GM19193 (cell line): Measurements from ENCODE around the gene MLLT6.

Experiments used
- POLR2A ChIP-seq: IDR thresholded peaks from 4 replicates; pipeline ENCODE4 v1.6.1; 2011; ENCODE audit not compliant: insufficient read depth, insufficient read length; ENCODE audit errors: extremely low read depth

MLLT6 gene

DNA sequence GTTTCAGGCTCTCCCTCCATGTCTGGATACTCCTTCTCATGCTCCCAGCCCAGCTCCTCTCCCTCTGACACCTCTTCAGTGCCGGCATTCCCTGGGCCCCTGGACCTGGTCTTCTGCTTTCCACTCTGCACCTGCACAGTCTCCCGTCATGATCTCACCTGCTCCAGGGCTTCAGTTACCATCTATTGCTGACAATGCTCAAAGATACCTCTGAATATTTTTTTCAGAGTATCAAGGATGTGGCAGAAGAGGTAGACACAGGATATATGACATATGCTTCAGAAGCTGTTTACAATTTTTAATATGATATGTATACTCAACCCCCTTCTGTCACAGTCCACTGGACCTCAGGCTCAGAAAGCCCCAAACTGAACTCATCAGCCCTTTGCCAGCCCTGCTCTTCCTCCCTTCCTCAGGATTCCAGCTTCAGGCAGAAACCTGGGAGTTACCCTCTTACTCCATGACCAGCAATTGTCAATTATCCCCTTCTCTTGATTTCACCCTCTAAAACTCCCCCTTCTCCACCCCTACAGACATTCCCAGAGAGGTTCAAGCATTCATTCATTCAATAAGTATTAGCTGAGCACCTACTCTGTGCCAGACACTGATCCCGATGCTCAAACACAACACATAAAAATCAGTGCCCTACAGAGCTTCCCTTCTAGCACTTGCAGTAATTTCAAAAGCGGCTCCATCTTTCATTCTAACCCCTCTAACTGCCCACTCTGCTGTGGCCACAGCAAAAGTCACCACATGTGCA lies 7.8 kb upstream of the MLLT6 start:
- no peak for TF ChIP-seq POLR2A

DNA sequence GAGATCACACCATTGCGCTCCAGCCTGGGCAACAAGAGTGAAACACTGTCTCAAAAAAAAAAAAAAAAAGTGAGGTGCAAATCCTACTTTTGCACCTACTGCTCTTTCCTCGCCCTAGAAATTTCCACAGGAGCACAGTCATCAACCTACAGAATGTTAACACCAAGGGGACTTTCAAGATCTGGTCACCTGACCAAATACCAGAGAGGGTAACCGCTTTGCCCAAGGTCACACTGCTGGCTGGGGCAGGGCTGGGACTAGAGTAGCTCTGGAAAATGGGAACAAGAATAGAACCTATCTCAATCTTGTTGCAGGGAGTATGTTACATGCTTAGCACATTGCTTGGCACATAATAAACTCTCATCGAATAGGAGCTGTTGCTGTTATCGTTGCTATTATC lies 6.3 kb upstream of the MLLT6 start:
- TF ChIP-seq POLR2A: no peak

DNA sequence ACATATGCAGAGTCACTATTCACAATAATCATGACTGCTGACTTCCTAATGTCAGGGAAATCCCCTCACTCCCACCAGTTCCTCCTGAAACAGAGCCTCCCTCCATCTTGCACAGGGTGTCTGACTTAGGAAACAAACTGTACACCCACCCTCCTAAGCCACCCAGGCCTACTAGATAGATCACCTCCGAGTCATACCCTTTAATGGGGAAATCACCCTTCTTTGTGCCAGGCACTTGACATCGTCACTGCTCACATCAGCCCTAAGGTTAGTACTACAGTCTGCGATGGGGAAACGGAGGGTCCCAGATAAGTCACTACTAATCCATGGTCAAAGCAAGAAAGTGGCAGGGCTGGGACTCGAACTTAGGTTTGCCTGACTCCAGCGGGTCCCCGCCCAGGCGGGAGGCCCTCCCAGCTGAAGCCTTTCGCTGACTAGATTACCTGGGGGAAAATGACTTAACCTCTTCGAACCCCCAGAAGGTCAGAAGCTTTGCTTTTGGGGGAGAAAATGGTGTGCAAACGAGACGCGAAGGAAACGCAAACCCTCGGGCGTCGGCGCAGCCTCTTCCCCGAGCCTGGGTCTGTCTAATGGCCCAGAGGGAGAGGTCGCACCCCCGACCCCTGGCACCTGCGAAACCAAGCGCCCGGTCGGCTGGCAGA lies 3.4 kb upstream of the MLLT6 start:
- TF ChIP-seq POLR2A: no peak

DNA sequence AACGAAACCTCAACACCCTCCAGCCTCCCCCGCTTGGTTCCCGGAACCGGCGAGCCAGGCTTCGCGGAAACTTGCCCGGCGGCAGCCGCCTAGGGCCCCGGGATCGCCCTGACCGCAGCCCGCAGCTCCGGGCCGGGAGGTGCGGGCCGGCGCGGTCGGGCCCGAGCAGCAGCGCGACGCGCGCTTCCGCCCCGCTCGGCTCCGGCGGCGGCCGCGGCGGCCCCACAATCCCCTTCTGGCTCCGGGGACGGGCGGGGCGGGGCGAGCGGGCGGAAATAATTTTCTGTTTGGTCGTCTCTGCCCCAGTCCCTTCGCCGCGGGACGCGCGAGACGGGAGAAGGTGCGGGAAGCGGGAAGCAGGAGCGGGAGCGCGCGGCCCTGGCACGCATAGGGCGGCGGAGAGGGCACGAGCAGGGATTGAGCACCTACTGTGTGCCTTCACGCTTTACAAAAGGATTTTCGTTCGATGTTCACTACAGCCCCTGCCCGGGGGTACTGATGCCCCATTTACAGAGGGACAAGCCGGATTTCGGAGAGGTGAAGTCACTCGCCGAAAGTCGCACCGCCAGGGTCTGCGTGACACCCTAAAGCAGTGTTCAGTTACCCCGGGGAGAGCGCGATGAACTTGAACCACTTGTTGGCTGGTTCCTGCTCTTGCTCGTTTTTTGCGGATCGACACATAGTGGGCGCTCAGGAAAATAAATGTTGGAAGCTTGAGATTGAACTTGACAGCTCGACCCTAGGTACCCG lies 2.7 kb upstream of the MLLT6 start:
- TF ChIP-seq POLR2A: peak; percentile 91

DNA sequence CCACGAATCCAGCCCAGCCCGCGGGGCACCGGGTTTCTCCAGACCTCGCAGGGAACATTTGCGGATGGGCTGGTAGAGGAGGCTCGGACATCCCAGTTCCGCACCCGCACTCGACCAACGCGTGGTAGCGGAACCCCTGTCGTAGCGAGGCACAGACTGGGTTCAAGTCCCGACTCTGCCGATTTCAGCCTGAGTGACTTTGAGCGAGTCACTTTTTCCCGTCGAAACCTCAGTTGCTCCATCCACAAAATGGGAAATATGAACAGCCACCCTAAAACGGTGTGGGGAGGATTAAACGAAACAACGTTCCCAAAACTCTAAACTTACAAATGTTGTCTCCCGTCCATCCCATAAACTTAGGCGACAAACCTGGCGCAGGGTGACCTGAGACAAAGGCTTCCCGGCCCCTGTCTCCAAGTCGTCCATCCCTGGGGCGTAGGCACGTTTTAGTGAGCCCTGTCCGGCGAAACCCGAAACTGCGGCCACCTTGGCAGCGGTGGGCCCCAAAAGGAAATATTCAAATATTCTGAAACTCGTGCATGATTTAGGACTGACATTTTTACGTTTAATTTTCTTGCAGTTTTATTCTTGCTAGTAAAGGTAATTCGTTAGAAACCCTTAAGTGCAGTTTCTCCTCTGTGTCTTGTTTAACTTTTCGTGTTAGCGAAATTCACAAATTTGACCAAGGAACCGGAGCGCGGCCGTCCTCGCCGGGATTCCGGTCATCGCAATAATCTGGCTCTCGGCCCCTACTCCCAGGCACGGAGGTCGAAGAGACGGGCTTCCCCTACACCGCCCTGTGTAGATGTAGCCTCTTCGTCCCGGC lies 1.9 kb upstream of the MLLT6 start:
- TF ChIP-seq POLR2A: peak; percentile 37

DNA sequence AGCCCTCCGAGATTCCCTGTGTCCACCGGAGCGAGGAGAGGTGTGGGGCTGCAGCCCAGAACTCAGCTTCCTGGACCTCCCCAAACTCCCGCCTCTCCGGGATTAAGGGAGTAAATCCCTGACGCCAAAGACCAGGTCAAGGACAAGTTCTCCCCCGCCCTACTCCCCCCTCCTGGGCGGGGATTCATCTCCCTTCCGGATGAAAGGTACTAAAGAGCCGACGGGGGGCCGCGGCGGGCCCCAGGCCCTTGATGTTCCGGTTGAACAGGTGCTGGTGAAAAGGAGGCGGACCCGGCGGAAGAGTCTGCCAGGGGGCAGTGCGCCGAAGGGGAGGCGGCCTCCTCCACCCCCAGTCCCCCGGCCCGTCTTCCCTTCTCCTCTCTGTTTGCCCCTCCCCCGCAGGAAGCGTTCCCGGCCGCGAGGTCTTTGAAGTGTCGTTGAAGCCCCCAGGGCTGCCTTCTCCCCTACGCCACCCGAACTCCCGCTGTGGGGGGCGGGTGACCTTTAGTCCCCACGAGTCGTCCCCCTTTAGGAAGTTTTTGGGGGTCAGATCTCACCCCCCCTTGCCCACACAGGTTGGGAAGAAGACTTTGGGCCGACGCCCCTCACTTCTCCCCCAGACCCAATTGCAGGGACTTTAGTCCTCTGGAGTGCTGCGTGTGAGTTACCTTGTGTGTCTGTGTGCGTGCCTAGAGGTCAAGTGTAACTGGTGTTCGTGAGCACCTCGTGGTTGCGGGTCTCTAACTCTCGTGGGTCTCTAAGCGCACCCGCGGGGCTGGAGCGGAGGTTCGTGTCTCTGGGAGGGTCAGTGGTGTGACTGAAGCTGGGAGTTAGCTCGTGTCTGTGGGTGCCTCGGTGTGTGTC lies 1.1 kb upstream of the MLLT6 start:
- peak; percentile 30 for TF ChIP-seq POLR2A

DNA sequence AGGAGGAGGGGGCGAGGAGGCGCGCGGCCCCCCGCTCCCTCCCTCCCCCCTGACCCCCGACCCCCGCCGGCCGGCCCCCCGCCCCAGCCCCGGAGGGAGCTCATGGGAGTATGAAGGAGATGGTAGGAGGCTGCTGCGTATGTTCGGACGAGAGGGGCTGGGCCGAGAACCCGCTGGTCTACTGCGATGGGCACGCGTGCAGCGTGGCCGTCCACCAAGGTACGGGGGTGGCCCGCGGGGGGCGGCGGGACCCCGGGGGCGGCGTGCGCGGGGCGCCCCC lies 390 bp downstream of the MLLT6 start:
- TF ChIP-seq POLR2A: no peak

DNA sequence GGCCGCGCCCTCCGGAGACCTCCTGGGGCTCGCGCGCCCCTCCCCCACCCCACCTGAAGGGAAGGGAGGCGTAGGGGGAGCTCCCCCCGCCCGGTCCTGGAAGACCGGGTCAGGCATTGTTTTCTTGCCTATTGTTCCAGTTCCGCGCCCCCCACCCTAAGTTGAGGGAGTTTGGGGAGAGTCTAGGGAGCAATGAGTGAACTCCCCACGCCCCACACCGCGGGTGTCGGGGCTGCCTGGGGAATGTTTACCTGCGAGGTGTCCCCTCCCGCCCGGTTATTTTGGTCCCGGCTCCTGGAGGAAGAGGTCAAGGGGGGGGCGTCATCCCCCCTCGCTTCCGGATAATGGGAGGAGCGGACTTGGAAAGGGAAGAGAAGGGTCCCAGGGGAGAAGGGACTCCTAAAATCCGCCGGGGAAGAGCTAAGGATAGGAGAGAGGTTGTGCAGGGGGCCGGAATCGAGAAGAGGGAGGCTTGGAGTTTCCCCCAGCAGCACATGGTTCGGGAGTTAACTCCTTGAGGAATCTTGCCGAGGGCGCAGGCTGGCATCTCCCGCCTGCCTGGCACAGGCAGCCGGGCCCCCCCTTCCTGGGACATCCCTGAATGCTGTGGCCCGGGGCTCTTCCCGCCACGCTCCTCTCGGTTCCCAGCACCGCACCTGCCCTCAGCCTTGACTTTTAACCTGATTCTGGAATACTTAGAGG lies 881 bp downstream of the MLLT6 start:
- no peak for TF ChIP-seq POLR2A

DNA sequence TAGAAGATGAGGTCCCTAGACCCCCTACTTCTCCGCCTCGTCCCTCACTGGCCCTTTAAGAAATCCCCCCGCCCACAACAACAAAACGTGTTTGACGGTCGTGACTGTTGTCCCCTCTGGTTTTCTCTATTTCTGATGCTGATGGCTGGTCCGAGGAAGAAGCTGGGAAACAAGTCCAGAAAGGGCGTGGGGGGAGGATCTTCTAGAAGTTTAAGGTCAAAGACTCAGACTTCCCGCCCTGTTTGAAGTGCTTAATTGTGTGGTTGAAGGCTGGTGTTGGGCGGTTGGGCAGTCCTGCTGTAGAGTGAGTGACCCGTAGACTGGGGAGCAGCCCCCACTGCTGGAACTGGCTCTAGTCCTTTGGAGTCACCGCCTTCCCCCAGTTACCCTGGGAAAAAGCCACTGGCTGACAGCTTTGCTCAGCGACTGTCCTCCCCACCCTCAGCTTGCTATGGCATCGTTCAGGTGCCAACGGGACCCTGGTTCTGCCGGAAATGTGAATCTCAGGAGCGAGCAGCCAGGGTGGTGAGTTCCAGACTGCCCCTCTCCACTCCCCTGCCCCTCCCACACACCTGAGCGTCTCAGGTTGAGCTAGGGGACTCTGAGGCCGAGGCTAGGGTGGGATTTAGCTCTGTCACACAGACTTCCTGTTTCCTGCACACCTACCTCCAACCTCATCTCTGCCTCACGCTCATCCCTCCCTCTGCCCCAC lies 1.6 kb downstream of the MLLT6 start:
- no peak for TF ChIP-seq POLR2A

DNA sequence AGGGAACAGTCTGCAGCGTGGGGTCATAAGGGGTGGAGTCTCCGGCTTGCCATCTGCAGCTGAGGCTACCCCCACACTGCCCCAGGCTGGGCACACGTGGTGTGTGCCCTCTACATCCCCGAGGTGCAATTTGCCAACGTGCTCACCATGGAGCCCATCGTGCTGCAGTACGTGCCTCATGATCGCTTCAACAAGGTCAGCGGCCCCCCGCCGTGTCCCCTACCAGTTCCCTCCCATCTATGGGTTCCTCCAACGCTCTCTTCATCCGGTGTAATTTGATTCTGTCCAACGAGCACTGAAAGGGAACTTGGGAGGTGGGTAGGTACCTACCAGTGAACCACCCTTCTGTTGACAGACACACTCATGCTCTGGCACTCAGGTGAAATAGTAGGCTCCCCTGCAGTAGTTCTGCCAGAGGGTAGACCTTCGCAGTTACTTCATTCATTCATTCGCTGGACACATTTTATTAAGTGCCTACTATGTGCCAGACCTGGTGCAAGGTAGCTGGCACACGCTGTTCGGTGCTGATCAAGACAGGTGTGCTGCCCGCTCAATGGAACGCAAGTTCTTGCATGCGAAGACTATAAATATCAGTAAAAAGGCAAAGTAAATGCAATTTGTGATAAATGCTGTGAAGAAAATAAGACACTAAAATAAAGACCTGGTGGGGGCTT lies 2.7 kb downstream of the MLLT6 start:
- no peak for TF ChIP-seq POLR2A

DNA sequence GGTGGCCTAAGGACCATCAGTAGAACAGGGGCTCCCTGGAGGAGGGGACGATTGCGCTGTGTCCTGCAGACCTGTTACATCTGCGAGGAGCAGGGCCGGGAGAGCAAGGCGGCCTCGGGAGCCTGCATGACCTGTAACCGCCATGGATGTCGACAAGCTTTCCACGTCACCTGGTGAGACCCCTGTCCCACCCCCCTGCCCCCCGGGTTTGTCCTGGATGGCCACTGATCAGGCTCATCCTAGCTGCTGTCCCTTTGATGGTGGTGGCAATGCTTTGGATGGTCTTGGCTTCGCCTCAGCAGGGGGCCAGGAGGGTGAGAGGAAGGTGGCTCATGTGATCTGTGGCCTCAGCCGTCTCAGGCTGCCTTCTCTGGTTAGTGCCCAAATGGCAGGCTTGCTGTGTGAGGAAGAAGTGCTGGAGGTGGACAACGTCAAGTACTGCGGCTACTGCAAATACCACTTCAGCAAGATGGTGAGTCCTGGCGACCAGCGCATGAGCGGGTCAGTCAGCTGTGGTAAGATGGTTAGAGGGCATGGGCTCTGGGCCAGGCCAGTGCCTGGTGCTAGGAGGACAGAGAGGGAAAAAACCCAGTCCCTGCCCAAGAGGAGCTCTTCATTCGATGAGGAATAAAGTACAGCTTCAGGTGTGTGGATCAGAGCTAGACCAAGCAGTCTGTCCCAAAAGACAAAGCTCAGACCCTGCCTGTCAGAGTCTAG lies 4.2 kb downstream of the MLLT6 start:
- no peak for TF ChIP-seq POLR2A
